ENCODE measurements around the gene NDUFB3.
"Not testable (repeated sequence)": the region's sequence is repeated elsewhere in the genome, so short reads cannot be mapped to it uniquely, and the experiment has no call there.

- TF ChIP-seq PATZ1 (CRISPR knock-in tag; IDR thresholded peaks at IDR 0.05; ENCODE audit: borderline replicate concordance); ISL1 (CRISPR knock-in tag; IDR thresholded peaks at IDR 0.05); RARB (CRISPR knock-in tag; IDR thresholded peaks at IDR 0.05); OSR1 (CRISPR knock-in tag; IDR thresholded peaks at IDR 0.05); ZFP3 (CRISPR knock-in tag; IDR thresholded peaks at IDR 0.05); ZFP30 (CRISPR knock-in tag; IDR thresholded peaks at IDR 0.05); ARNTL (CRISPR knock-in tag; IDR thresholded peaks at IDR 0.05; ENCODE audit: borderline replicate concordance, low read depth); ZC3H10 (CRISPR knock-in tag; IDR thresholded peaks at IDR 0.05): not testable (repeated sequence)
Measured at GRCh38 chr2:201063516-201063915, 8.3 kb upstream of the NDUFB3 start.
